ENCODE measurements around the gene TLR3.
"Not testable (repeated sequence)": the region's sequence is repeated elsewhere in the genome, so short reads cannot be mapped to it uniquely, and the experiment has no call there.

Gene TLR3

GRCh38 chr4:186068581-186069348, at the start of gene TLR3:
TSS of gene TLR3 (plus strand) at chr4:186069156. CDS start at chr4:186076620, 7,464 bp downstream.
- no peak for DNase-seq (ENCODE audit: low read depth, low spot score)

DNA sequence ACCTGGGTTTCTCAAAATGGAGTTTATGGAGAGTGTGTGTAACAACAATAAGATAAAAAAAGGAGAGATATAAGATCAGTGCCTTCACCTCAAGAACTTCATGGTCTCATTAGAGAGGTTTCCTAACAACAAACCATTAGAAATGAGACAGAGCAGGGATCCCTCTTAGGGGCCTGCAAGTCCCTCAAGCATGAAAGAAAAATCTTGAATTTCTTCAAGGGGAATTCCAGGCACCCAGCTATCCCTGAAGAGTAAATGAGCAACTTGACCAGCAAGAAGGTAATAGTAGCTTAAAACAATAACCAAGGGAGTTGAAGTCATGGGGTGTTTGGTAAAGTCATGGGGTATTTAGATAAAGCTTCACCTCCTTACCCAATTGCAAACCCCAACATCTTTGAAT, 49.7 kb upstream of the TLR3 start:
- no peak for DNase-seq (ENCODE audit: low read depth, low spot score)

GRCh38 chr4:186020106-186020792, 48.7 kb upstream of the TLR3 start:
- no peak for DNase-seq (ENCODE audit: low read depth, low spot score)

- no peak for DNase-seq (ENCODE audit: low read depth, low spot score)
These were observed 48.1 kb upstream of the TLR3 start for GRCh38 chr4:186020793-186021407.

- DNase-seq (ENCODE audit: low read depth, low spot score): no peak
These were observed 47.3 kb upstream of the TLR3 start for GRCh38 chr4:186021461-186022167.

- no peak for DNase-seq (ENCODE audit: low read depth, low spot score)
These were observed 45.0 kb upstream of the TLR3 start for GRCh38 chr4:186023975-186024374.

DNA sequence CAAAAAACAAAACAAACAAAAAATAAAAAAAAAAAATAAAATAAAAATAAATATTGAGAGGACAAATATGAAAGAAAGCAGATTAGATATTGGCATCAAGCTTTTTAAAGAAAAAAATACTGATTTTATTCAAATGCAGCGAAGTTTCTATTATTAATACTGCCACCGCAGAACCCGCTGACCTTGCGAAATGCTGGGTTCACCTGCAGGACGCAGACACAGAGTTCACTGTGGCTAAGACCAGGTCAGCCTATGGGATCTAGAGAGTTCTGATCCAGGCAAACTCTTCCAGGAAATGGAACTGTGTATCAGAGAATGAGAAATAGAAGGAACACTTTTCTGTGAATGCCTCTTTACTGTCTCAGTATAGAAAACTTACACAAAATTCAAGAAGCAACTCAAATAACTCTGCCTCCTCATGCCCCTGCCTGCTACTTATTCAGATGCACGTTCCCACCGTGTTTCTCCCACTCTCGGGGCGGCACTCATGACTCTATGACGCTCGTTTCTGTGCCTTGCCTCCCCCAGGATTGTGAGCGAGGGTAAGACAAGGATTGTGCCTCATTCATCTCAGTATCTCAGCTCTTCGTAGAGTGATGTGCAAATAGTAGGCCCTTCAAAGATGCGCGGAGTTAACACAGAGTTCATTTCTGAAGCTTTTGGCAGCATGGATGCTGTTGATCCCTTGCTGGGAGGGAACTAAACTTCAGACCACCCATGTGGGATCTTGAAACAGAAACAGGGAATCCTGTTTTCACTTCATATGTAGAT, 44.1 kb upstream of the TLR3 start:
- no peak for DNase-seq (ENCODE audit: low read depth, low spot score)

DNA sequence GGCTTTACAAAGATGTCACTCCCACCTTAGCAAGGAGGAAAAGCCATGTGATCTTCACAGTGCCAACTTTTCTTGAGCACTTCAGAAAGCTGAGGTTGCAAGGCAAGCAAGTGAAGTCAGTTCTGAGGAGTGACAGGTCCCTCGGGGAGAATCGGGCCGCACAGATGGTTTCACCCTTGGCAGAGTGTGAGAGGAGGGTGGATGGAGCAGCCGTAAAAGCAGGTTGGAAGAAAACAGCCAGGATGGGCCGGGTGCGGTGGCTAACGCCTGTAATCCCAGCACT, 43.6 kb upstream of the TLR3 start:
- no peak for DNase-seq (ENCODE audit: low read depth, low spot score)

DNA sequence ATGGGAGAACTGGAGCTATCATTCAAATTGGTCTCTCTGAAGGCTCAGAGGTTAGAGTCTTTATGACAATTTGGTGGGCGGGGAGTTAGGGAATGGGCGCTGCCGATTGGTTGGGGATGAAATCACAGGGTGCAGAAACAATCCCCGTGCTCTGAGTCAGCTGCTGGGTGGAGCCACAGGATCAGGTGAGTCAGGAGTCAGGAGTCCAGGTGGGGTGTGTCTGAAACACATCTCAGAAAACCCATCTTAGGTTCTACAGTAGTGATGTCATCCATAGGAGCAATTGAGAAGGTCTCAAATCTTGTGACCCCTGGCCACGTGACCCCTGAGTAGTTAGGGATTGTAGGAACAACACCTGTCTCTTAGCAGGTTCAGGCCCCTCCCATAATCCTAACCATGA, 41.6 kb upstream of the TLR3 start:
- DNase-seq (ENCODE audit: low read depth, low spot score): no peak

DNA sequence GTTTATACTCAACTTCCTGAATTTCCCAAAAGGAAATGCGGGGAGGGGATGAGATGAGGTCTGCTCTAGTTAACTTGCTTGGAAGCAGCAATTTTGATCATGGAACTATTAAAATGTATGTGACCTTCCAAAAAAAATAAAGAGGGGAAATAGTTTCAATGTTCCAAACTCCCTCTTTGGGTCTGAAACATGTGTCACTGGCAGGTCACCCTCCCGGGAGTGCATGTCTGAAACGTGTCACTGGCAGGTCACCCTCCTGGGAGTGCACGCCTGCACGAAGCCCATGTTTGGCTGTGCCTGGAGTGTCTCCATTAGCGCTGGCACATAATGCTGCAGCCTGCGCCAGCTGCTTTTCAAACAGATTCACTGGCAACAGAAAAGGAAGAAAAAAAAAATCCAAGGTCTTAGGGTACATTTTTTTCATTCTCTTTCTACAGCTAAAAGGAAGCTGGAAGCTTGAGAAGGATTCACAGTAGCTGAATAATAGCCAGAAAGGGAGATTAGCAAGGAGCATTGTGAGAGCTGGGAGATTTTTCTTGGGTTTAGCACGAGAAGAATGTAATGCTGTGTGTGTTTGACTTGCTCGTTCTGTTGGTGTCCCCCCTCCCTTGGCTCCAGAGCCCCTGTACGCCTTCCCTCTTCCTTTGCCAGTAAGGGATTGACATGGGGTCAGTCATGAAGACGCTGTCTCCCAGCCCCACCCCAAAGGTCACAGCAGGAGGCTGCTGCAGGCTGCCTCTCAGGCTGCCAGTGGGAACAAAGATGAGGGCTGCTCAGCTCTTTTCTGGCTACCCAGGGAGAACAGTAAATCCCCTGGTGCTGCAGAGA, 39.2 kb upstream of the TLR3 start:
- DNase-seq (ENCODE audit: low read depth, low spot score): no peak

- DNase-seq (ENCODE audit: low read depth, low spot score): no peak
These were observed 38.6 kb upstream of the TLR3 start for GRCh38 chr4:186030399-186030775.

GRCh38 chr4:186030795-186031194, 38.2 kb upstream of the TLR3 start:
- no peak for DNase-seq (ENCODE audit: low read depth, low spot score)

GRCh38 chr4:186032259-186032658, 36.7 kb upstream of the TLR3 start:
- DNase-seq (ENCODE audit: low read depth, low spot score): no peak

DNA sequence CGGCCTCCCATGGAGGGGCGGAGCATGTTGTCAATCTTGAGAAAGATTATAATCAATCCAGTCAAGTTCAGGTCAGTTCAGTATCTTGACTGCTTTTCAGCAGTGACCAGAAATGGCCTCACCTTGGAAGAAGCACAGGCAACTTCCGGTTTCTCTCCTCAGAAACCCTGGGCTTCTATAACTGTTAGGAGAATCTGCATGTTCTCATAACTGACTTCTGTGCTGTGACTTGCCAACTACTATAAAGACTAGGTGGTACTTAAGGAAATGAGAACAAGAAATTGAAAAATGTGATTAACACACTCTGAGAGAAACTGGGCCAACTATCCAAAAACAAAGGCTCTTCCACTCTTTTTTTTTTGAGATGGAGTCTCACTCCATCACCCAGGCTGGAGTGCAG, 35.9 kb upstream of the TLR3 start:
- no peak for DNase-seq (ENCODE audit: low read depth, low spot score)

DNA sequence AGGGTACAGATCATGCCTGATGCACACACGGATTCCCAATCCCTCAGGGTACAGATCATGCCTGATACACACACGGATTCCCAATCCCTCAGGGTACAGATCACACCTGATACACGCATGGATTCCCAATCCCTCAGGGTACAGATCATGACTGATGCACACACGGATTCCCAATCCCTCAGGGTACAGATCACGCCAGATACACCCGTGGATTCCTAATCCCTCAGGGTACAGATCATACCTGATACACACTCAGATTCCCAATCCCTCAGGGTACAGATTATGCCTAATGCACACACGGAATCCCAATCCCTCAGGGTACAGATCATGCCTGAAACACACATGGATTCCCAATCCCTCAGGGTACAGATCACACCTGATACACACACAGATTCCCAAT, 34.3 kb upstream of the TLR3 start:
- not testable (repeated sequence) for DNase-seq (ENCODE audit: low read depth, low spot score)

- DNase-seq (ENCODE audit: low read depth, low spot score): no peak
These were observed 31.9 kb upstream of the TLR3 start for GRCh38 chr4:186036976-186037581.

DNA sequence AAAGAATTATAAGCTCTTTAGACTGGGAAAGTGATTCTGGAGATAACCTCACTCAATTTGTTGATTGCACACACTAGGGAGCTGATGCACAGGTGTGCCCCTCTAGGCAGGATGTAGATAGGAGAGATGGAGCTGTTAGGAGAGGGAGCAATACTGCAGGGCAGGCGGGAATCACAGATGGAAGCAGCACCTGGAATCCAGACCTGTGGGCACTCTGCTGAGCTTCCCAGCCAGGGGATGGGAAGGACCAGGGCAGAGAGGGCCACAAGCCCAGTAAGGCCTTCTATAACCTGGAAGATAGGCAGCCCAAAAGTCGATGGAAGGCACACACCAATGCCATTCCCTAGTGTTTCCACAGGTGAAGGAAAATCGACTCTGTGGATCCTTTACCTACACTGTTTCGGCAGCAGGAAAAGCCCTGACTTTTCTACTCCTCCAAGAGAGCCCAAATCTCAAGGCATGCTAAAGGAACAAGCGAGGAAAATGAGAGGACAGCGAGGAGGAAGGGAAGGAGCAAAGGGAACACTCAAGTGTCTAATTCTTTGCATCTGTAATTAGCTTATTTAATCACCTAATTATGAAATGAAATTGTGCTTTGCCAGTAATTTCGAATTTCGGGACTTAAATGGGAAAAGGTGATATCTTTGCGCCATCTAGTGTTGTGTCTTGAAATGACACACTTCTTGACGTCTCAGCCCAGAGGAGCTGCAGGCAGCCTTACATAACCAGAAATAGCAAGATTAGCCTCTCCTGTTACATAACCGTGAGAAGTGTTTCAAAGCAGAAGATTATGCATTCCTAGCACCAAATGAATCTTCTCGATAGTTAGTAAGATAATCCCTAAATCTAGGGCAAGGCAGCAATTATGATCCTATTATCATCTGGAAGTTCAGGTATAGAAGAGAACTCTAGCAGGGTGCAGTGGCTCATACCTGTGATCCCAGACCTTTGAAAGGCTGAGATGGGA, 31.0 kb upstream of the TLR3 start:
- no peak for DNase-seq (ENCODE audit: low read depth, low spot score)

GRCh38 chr4:186039697-186040096, 29.3 kb upstream of the TLR3 start:
- no peak for DNase-seq (ENCODE audit: low read depth, low spot score)

- no peak for DNase-seq (ENCODE audit: low read depth, low spot score)
These were observed 28.6 kb upstream of the TLR3 start for GRCh38 chr4:186040316-186040715.
